Measurements from ENCODE around the gene OBI1. TPM values are rescaled to one million over a fixed set of nuclear protein-coding genes. Genes with fewer than 3 reads are reported as not detected.

Gene OBI1
- total RNA-seq, 1 donor from 2014 or later = 18.7 TPM

Other genes with a start within 250 kb of the OBI1 start
- 0.93 and 5.4 TPM in 2 replicates for gene POU4F1, start 55.6 kb downstream of the OBI1 start, total RNA-seq (ENCODE audit: low replicate concordance)

Measured in type B pancreatic cell (in vitro differentiated cells).